Retinal pigment epithelial cell (primary cell): ENCODE results near the gene SCAF4.

Experiments used
- DNase-seq: peaks from one replicate; pipeline ENCODE4 v3.0.0-alpha.2; 2010; ENCODE audit warnings: low read depth
- H3K4me3 ChIP-seq: 2 replicates; pipeline ENCODE4 v1.5.1; 2011; ENCODE audit warnings: mild to moderate bottlenecking, low read length, control low read depth, moderate library complexity
- CTCF ChIP-seq: conservative IDR thresholded peaks from 2 replicates; pipeline ENCODE4 v1.5.1; 2011; ENCODE audit warnings: low read depth, low read length, control low read depth, inconsistent platforms

Gene SCAF4

GRCh38 chr21:31735511-31735992 is 3.6 kb upstream of the SCAF4 start:
- no peak for TF ChIP-seq CTCF
- no peak for DNase-seq
- H3K4me3 ChIP-seq: no peak overlapping the region

- TF ChIP-seq CTCF: no peak
- no peak for DNase-seq
- no peak overlapping the region for H3K4me3 ChIP-seq
These were observed 1.7 kb upstream of the SCAF4 start for GRCh38 chr21:31733551-31734149.

DNA sequence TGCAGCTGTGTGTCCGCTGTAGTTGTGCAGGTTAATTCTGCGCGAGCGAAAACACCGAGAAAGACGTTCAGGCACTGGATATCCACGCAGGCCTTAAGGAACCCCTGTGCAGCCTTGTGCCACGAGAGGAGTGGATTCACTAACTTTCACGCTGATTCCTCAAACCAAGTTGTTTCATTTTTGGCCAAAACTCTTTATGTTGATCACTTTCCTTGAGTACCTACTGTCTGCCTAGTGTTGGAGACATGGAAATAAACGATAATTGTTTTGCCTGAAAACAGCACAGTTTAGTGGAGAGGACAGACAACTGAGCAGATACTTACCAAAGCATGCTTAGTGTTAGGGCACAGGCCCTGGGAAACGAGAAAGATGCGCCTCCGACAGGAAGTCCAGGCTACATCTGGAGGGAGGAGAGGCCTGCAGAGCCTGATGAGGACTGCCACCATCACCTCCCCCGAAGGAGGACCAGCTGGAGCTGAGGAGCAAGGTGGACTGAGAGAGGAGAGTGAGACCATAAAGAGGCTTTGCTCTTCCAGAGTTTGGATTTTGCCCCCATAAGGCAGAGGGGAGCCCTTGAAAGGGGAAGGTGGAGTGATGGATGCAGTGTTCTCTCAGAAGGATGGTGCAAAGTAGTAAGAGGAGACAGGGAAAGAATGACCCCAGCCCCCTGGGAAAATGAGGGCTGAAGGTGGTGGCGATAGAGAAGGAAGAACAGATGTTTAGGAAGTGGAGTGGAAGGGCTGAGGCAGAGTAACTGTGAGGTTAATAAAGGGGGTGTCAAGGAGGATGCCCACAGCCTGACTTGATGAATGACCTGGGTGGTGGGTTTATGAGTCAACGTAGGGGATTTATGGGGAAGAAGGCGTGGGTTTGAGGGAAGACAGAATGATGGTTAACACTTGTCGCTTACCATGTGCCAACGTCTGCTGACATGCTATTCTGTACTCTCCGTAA is 956 bp upstream of the SCAF4 start:
- DNase-seq: no peak
- peak overlapping the region; percentile 52 for H3K4me3 ChIP-seq

DNA sequence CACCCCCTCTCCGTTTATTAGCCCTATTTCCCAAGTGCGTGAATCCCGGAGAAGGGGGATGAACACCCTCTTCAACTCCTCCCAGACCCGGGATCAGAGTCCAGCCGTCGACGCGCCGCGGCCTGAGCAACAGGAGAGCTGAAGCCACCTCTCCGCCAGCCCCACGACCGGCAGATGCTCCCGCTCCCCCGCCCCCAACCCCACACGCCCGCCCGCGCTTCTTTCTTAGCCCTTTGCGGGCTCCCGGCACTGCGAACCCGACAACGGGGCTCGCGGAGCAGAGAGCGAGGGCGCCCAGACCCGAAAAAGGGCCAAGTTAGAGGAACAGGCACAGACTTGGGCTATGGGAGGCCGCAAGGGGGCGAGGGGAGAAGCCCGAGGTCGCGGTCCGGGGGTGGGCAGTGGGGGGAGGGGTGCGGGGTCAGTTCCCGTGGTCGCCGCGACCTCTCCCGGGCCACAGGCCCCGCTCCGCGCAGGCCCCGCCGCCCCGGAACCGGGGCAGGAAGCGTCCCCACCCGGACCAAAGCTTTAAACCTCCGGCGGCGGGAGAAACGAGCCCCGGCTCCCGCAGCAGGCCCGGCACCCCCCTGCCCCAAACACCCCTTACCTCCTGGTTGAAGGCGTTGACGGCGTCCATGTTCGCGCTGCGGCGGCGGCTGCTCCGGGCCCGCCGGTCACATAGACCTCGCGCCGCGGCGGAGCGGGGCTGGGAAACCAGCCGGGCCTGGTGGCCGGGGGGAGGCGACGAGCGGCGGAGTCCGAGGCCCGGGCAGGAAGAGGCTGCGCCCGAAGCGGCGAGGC is 662 bp downstream of the SCAF4 start:
- DNase-seq: no peak
- TF ChIP-seq CTCF: peak; percentile 17
- H3K4me3 ChIP-seq: peak overlapping the region; percentile 95

More for the DNA sequence above, 956 bp upstream of the SCAF4 start:
- no peak for TF ChIP-seq CTCF

GRCh38 chr21:31730712-31731055 is 1.2 kb downstream of the SCAF4 start:
- TF ChIP-seq CTCF: no peak
- DNase-seq: no peak
- peak overlapping the region; percentile 95 for H3K4me3 ChIP-seq

DNA sequence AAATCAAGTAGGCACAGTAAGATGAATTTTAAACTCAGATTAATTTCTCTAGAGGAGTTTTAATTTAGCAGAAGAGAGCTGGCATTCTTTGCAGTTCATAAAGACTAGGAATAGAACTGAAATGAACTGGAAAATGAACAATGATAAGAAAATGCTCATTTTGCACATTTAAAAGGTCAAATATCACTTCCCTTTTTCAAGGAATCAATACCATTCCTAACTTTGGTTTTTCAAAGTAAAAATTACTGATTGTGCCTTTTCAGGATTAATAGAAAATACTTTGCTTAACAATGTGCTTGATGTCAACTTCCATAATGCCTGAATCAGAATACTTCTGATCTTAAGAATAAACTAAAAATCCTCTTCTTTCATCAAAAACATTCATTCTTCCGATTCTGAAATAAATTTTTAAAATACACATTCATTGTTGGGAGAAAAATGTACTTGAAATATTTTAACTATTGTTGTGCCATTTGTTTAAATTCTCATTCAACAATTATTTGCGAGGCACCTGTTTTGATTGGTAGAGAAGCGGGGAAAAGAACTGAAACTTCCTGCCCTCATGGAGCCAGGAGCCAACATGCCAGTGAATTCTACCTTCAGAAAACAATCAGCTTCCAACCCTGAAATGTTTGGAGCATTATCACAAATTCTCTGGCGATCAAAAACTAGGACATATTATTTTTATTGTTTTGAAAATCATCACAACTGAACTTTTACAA is 2.1 kb downstream of the SCAF4 start:
- no peak for DNase-seq
- peak overlapping the region; percentile 95 for H3K4me3 ChIP-seq
- TF ChIP-seq CTCF: no peak
